ENCODE data around the gene WDR83. TPM values are rescaled to one million over a fixed set of nuclear protein-coding genes. Genes with fewer than 3 reads are reported as not detected.
A peak's percentile ranks its signal among the peaks of the same experiment; 100 is the strongest.

Gene WDR83
- total and polyA plus RNA-seq, 2 of the 8 experiments (the other 6 are each of a cell fraction or from before 2014, with no cell fraction given), result 12.6 to 15.3 TPM

GRCh38 chr19:12689012-12689411 is 22.4 kb downstream of the WDR83 start:
- no peak overlapping the region for H2AK5ac ChIP-seq (ENCODE audit: low read depth, low read length)
- 88% methylated on average over 9 of the region's 12 CpGs; no CpG with 5 or more reads in 1 of the 2 experiments for WGBS, 2 experiments (ENCODE audit: extremely low coverage in 1 of 2, insufficient coverage in 1 of 2, insufficient read length in 1 of 2, insufficient replicate concordance in 2 of 2, low coverage in 1 of 2, low lambda C conversion rate in 2 of 2, missing lambda C conversion rate in 1 of 2)
- POLR2A ChIA-PET (ENCODE audit: partially characterized antibody), result interaction anchor here (1.4 to 9.2 kb wide), 2 partner anchors 10 to 69 kb away, joined by 3 to 93 read pairs; partner anchors contain the start of gene DHPS
- H3K9ac ChIP-seq (replicated peaks in 1 of 4; ENCODE audit: extremely low read depth in 1 of 4, low read depth in 3 of 4, low read length in 3 of 4), result no peak overlapping the region
- H4K20me1 ChIP-seq (replicated peaks in 1 of 2; ENCODE audit: control insufficient read depth in 1 of 2, insufficient read depth in 2 of 2, low read length in 2 of 2), result peaks cover 0 to 8% of the 10 kb centered on the region in 2 experiments
- H3K23ac ChIP-seq (ENCODE audit: insufficient read length), result no peak overlapping the region
- H2BK120ac ChIP-seq (replicated peaks; ENCODE audit: low read depth, low read length), result no peak overlapping the region
- no peaks in the 10 kb centered on the region for H3K27me3 ChIP-seq (replicated peaks in 1 of 4; ENCODE audit: control insufficient read depth in 3 of 4, extremely low read depth in 1 of 4, insufficient read depth in 3 of 4, low read length in 3 of 4)
- no peak overlapping the region for H3K18ac ChIP-seq (ENCODE audit: extremely low read depth, low read length)
- no peak overlapping the region for H3K4me2 ChIP-seq (ENCODE audit: insufficient read depth in 1 of 2, low read depth in 2 of 2, low read length in 2 of 2)
- CTCF ChIA-PET (ENCODE audit: partially characterized antibody), result interaction anchor here (0.6 to 1.4 kb wide), 2 partner anchors 12 to 175 kb away, joined by 4 to 5 read pairs; no protein-coding TSS in a partner anchor
- H2BK12ac ChIP-seq (ENCODE audit: low read depth, low read length), result no peak overlapping the region
- H3K56ac ChIP-seq (replicated peaks; ENCODE audit: insufficient read length, low read depth, low read length), result no peak overlapping the region
- peak overlapping the region; percentile 11; the same call in 1 of the 2 replicates for H4K8ac ChIP-seq (ENCODE audit: extremely low read depth, insufficient read depth, low read length)
- no peak overlapping the region for H4K91ac ChIP-seq (replicated peaks; ENCODE audit: insufficient read length, low read length)
- no peak overlapping the region for H2AFZ ChIP-seq (ENCODE audit: low read length)
- no peak overlapping the region for H2BK20ac ChIP-seq (ENCODE audit: low read length)
- H3K4me3 ChIP-seq (ENCODE audit: extremely low read depth in 1 of 4, insufficient read depth in 2 of 4, low read depth in 3 of 4, low read length in 4 of 4), result no peak overlapping the region
- no peak overlapping the region for H3K14ac ChIP-seq (ENCODE audit: insufficient read length)
- H2BK5ac ChIP-seq (ENCODE audit: low read depth, low read length), result no peak overlapping the region
- DNase-seq (ENCODE audit: low read depth in 1 of 2, low spot score in 2 of 2), result no peak
- H3K79me1 ChIP-seq (ENCODE audit: low read depth, low read length), result no peaks in the 10 kb centered on the region
- no peak for FAIRE-seq
- no peaks in the 10 kb centered on the region for H3K36me3 ChIP-seq (ENCODE audit: control insufficient read depth in 2 of 4, insufficient read depth in 4 of 4, low read length in 3 of 4)
- H3K4me1 ChIP-seq (replicated peaks in 1 of 4; ENCODE audit: control insufficient read depth in 3 of 4, insufficient read depth in 4 of 4, low read length in 3 of 4), result no peaks in the 10 kb centered on the region
- no peak overlapping the region for H3K27ac ChIP-seq (ENCODE audit: low read depth, low read length)
- H4K5ac ChIP-seq (ENCODE audit: insufficient read length, low read depth, low read length), result no peak overlapping the region
- H3K79me2 ChIP-seq (ENCODE audit: control insufficient read depth in 1 of 2, insufficient read depth in 2 of 2, low read length in 2 of 2), result no peaks in the 10 kb centered on the region
- H3K4ac ChIP-seq (replicated peaks; ENCODE audit: insufficient read length, low read depth, low read length), result no peak overlapping the region
- no peaks in the 10 kb centered on the region for H3K9me3 ChIP-seq (ENCODE audit: insufficient read depth in 2 of 2, low read depth in 1 of 2, low read length in 1 of 2)
- TF ChIP-seq JUND (IDR thresholded peaks at IDR 0.05; ENCODE audit: low read length) (no peak), EGR1 (IDR thresholded peaks at IDR 0.05; ENCODE audit: borderline replicate concordance, low read depth, low read length) (no peak), SRF (IDR thresholded peaks at IDR 0.05; ENCODE audit: low read depth, low read length) (no peak), TAF1 (IDR thresholded peaks at IDR 0.05; ENCODE audit: low read depth, low read length) (no peak), TEAD4 (IDR thresholded peaks at IDR 0.05; ENCODE audit: low read depth, low read length) (no peak), KDM5A (IDR thresholded peaks at IDR 0.05; ENCODE audit: low read length) (no peak)
- no peaks in the 10 kb centered on the region for H3K23me2 ChIP-seq (ENCODE audit: low read depth, low read length)
- H2BK15ac ChIP-seq (ENCODE audit: low read length), result no peak overlapping the region

Data from H1 (cell line).